Spleen (tissue), 11 donors: ENCODE measurements around the gene SLC1A4. TPM values are rescaled to one million over a fixed set of nuclear protein-coding genes. Genes with fewer than 3 reads are reported as not detected.
"Not testable (repeated sequence)": the region's sequence is repeated elsewhere in the genome, so short reads cannot be mapped to it uniquely, and the experiment has no call there.

Source experiments
- DNase-seq: peaks from one replicate; pipeline ENCODE4 v3.0.0-alpha.2; 2020
- H3K27ac ChIP-seq, 8 donors: fragments of 200-600 bp; sonication (generic) in 7 of 8; 1 replicate in 4 of 8; 2 replicates in 4 of 8; pipeline versions ENCODE4 v1.5.0 to v1.8.0; 2016 to 2021; ENCODE audit warnings: inconsistent platforms in 4 of 8, mild to moderate bottlenecking in 4 of 8, moderate library complexity in 1 of 8
- H3K27me3 ChIP-seq, 7 donors: fragments of 200-600 bp; sonication (generic) in 6 of 7; replicated peaks in 1 of 7; 1 replicate in 4 of 7; 2 replicates in 3 of 7; pipeline versions ENCODE4 v1.5.0 to v1.8.0; 2016 to 2021; ENCODE audit warnings: inconsistent platforms in 3 of 7, mild to moderate bottlenecking in 1 of 7
- H3K36me3 ChIP-seq, 6 donors: fragments of 200-600 bp; sonication (generic) in 5 of 6; 1 replicate in 4 of 6; 2 replicates in 2 of 6; pipeline versions ENCODE4 v1.5.0 to v1.8.0; 2016 to 2021; ENCODE audit warnings: inconsistent platforms in 2 of 6
- H3K4me1 ChIP-seq, 6 donors: fragments of 200-600 bp; sonication (generic) in 5 of 6; 1 replicate in 3 of 6; 2 replicates in 3 of 6; pipeline versions ENCODE4 v1.5.0 to v1.8.0; 2016 to 2021; ENCODE audit warnings: inconsistent platforms in 3 of 6
- H3K4me3 ChIP-seq, 8 donors: fragments of 200-600 bp; sonication (generic) in 7 of 8; 1 replicate in 4 of 8; 2 replicates in 4 of 8; pipeline versions ENCODE4 v1.5.0 to v1.8.0; 2016 to 2021; ENCODE audit warnings: inconsistent platforms in 4 of 8, mild to moderate bottlenecking in 4 of 8, moderate library complexity in 2 of 8
- H3K9me3 ChIP-seq, 8 donors: fragments of 200-600 bp; sonication (generic) in 7 of 8; 1 replicate in 4 of 8; 2 replicates in 4 of 8; pipeline versions ENCODE4 v1.5.0 to v1.8.0; 2016 to 2021; ENCODE audit warnings: inconsistent platforms in 4 of 8
- CTCF ChIP-seq, 11 experiments: fragments of 200-600 bp in 7 of 11; fragments of 450-650 bp in 4 of 11; sonication (generic) in 4 of 11; IDR thresholded peaks in 8 of 11; conservative IDR thresholded peaks in 3 of 11; 1 replicate in 7 of 11; 2 replicates in 4 of 11; pipeline versions ENCODE4 v1.4.0 to v1.8.0; 2016 to 2021; ENCODE audit warnings: antibody characterized with exemption in 11 of 11, inconsistent platforms in 4 of 11, mild to moderate bottlenecking in 1 of 11
- POLR2A ChIP-seq, 3 donors: fragments of 450-650 bp; IDR thresholded peaks; one replicate each; pipeline ENCODE4 v1.5.1; 2017; ENCODE audit warnings: antibody characterized with exemption in 3 of 3, mild to moderate bottlenecking in 1 of 3
- POLR2AphosphoS5 ChIP-seq, 3 donors: sonication (generic); formaldehyde crosslinking; IDR thresholded peaks; one replicate each; pipeline ENCODE4 v1.5.1; 2017; ENCODE audit warnings: antibody characterized with exemption in 3 of 3
- WGBS, 5 donors: extraction: QIAGEN DNeasy Blood & Tissue Kit in 3 of 5; methylation state at CpG; one replicate each; pipeline versions ENCODE4 v1.1.5 to v1.1.7; 2013 to 2018; 5-methylcytosine and 5-hydroxymethylcytosine counted together
- intact Hi-C: fragments of 100-400 bp; cut with DNase I; formaldehyde crosslinking; loops from one replicate; pipeline ENCODE4 v1.15.0; 2023; ENCODE audit warnings: low total_unique reads
- polyA plus RNA-seq, 3 donors: library from polyadenylated mRNA; stranded (reverse); fragments of 200-250 nt; gene quantifications; one replicate each; pipeline ENCODE4 v1.2.1, GENCODE V29; 2013
- total RNA-seq, 7 donors: library from RNA; depleted of rRNA in 3 of 7; stranded (reverse); fragments of >200 nt in 3 of 7; fragmentation: NEBNext Ultra II Directional in 4 of 7; extraction: Animal tissue kit (Norgen Biotek cat#: 25700) in 4 of 7; gene quantifications; one replicate each; pipeline versions ENCODE4 v1.1.0 to v1.2.1, GENCODE V29; 2016 to 2021
- donor health status: healthy with polysubstance abuse.
- donor health status: DM: no; HTN: no; CAD: no; lungs with moderate emphysema.
- donor health status: DM: no; HTN: no; CAD: no.
- donor health status: Bipolar disorder and iron deficiency.
- donor health status: healthy.
- donor health status: DM: no; HTN: no; CAD: no.
- donor health status: DM: yes; HTN: yes; CAD: no.

Gene SLC1A4
- total and polyA plus RNA-seq, 10 donors: 2.5 to 32.0 (median 15.7) TPM

GRCh38 chr2:65019675-65020195 is 30.5 kb downstream of the SLC1A4 start:
- H3K4me3 ChIP-seq: no peak overlapping the region
- 94 to 96% (median 94%) methylated on average over 8 of the region's 8 CpGs for WGBS, 5 donors
- no peak overlapping the region for H3K27ac ChIP-seq
- H3K4me1 ChIP-seq: peaks cover 16 to 56% (median 26%) of the 10 kb centered on the region in 6 donors
- intact Hi-C loops: no loop called here
- no peak for TF ChIP-seq CTCF (IDR thresholded peaks at IDR 0.05 in 8 of 11, conservative IDR thresholded peaks at IDR 0.05 in 3 of 11)
- no peak for TF ChIP-seq POLR2A (IDR thresholded peaks at IDR 0.05)
- TF ChIP-seq POLR2AphosphoS5 (IDR thresholded peaks at IDR 0.05): no peak
- peaks cover 0 to 78% (median 27%) of the 10 kb centered on the region in 6 donors for H3K36me3 ChIP-seq
- DNase-seq: no peak
- no peaks in the 10 kb centered on the region for H3K9me3 ChIP-seq
- no peaks in the 10 kb centered on the region for H3K27me3 ChIP-seq

GRCh38 chr2:65020251-65020650 is 31.1 kb downstream of the SLC1A4 start:
- 90 to 98% (median 95%) methylated on average over 1 of the region's 1 CpG for WGBS, 5 donors

GRCh38 chr2:65020943-65021528 is 31.8 kb downstream of the SLC1A4 start:
- 81 to 88% (median 85%) methylated on average over 5 to 11 of the region's 11 CpGs for WGBS, 5 donors
- peaks cover 16 to 67% (median 36%) of the 10 kb centered on the region in 6 donors for H3K4me1 ChIP-seq
- no peaks in the 10 kb centered on the region for H3K9me3 ChIP-seq
- H3K27me3 ChIP-seq: no peaks in the 10 kb centered on the region
- DNase-seq: no peak
- H3K27ac ChIP-seq: peak overlapping the region in 4 of 8 donors; percentile 10 to 54 (median 23)
- TF ChIP-seq POLR2AphosphoS5 (IDR thresholded peaks at IDR 0.05): peak in 2 of 3 donors; percentile 24 to 45
- TF ChIP-seq POLR2A (IDR thresholded peaks at IDR 0.05): no peak
- TF ChIP-seq CTCF (IDR thresholded peaks at IDR 0.05 in 8 of 11, conservative IDR thresholded peaks at IDR 0.05 in 3 of 11): no peak
- intact Hi-C loops: no loop called here
- peaks cover 0 to 76% (median 27%) of the 10 kb centered on the region in 6 donors for H3K36me3 ChIP-seq
- no peak overlapping the region for H3K4me3 ChIP-seq

More at GRCh38 chr2:65020251-65020650, 31.1 kb downstream of the SLC1A4 start:
- H3K4me3 ChIP-seq, intact Hi-C loops, H3K27me3 ChIP-seq, H3K27ac ChIP-seq, DNase-seq, H3K9me3 ChIP-seq: not testable (repeated sequence)
- Histone ChIP-seq H3K4me1 (peaks cover 16 to 61% (median 28%) of the 10 kb centered on the region in 6 donors), H3K36me3 (peaks cover 0 to 78% (median 27%) of the 10 kb centered on the region in 6 donors)

- no peak for TF ChIP-seq CTCF (IDR thresholded peaks at IDR 0.05 in 8 of 11, conservative IDR thresholded peaks at IDR 0.05 in 3 of 11)
- no peak for TF ChIP-seq POLR2A (IDR thresholded peaks at IDR 0.05)
- TF ChIP-seq POLR2AphosphoS5 (IDR thresholded peaks at IDR 0.05): no peak
These were observed 32.5 kb downstream of the SLC1A4 start for GRCh38 chr2:65021709-65022108.

More at GRCh38 chr2:65021709-65022108, 32.5 kb downstream of the SLC1A4 start:
- intact Hi-C loops: no loop called here
- WGBS, 5 donors: 72 to 78% (median 75%) methylated on average over 4 of the region's 4 CpGs
- H3K36me3 ChIP-seq: peaks cover 0 to 70% (median 27%) of the 10 kb centered on the region in 6 donors
- peaks cover 16 to 67% (median 40%) of the 10 kb centered on the region in 6 donors for H3K4me1 ChIP-seq
- H3K9me3 ChIP-seq: no peaks in the 10 kb centered on the region
- peak overlapping the region in 2 of 8 donors; percentile 10 to 54 for H3K27ac ChIP-seq
- no peaks in the 10 kb centered on the region for H3K27me3 ChIP-seq
- no peak overlapping the region for H3K4me3 ChIP-seq
- DNase-seq: no peak
